ENCODE data around the gene SECTM1. TPM values are rescaled to one million over a fixed set of nuclear protein-coding genes. Genes with fewer than 3 reads are reported as not detected.
"Not testable (repeated sequence)": the region's sequence is repeated elsewhere in the genome, so short reads cannot be mapped to it uniquely, and the experiment has no call there.

SECTM1 gene
- total RNA-seq, 1 experiment from 2014 or later: 61.7 TPM

DNA sequence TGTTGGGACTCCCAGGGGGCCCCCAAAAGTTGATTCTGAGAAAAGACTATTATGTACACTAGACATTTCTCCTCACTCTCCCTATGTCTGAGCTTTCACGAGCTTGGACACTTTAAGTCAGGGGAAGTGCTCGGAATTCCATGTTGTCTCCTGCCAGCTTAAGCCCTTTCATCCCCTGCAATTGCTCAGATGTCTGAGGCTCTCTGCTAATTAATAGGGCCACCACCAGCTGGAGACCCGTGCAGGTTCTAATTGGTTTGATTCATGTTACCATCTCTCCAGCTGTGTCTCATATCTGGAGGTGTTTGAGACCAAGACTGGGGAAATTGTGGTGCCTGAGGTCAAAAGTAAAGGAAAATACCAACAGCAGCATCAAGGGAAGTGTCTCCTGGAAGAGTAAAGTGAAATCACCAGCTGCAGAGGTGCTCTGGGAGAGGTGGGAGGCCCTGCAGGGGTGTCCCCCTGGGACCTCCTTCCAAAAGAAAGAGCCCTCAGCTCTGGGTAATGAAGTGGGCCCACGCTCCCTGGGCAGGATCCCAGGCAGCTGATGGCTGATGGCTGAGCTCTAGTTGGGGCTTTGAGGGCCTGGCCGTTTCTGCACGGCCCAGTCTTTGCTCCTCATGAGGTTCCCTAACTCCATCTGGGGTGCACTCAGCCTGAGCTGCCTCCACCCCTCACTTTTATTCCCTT is 32.2 kb upstream of the SECTM1 start:
- H3K79me2 ChIP-seq (ENCODE audit: low read length): no peaks in the 10 kb centered on the region
- no peak overlapping the region for H3K27ac ChIP-seq (ENCODE audit: low read length)
- POLR2A ChIA-PET (ENCODE audit: unreplicated experiment): no interaction called here
- intact Hi-C loops (cut with micrococcal nuclease): no loop called here
- H3F3A ChIP-seq (ENCODE audit: low read length, unreplicated experiment): no peaks in the 10 kb centered on the region
- H3K9ac ChIP-seq (ENCODE audit: low read length): no peak overlapping the region
- no peak overlapping the region for H3K4me2 ChIP-seq (ENCODE audit: low read length)
- no peaks in the 10 kb centered on the region for H3K9me3 ChIP-seq (ENCODE audit: low read length)
- no peaks in the 10 kb centered on the region for H3K27me3 ChIP-seq (ENCODE audit: low read length)
- no peak overlapping the region for H2AFZ ChIP-seq (ENCODE audit: low read length)
- CTCF ChIA-PET: no interaction called here
- H3K4me1 ChIP-seq (ENCODE audit: insufficient read depth, low read length): peaks cover 4% of the 10 kb centered on the region; the same call in 1 of the 2 replicates
- TF ChIP-seq EZH2phosphoT487 (IDR thresholded peaks at IDR 0.05; ENCODE audit: borderline replicate concordance, low read length): no peak
- TF ChIP-seq, protein P1, sequence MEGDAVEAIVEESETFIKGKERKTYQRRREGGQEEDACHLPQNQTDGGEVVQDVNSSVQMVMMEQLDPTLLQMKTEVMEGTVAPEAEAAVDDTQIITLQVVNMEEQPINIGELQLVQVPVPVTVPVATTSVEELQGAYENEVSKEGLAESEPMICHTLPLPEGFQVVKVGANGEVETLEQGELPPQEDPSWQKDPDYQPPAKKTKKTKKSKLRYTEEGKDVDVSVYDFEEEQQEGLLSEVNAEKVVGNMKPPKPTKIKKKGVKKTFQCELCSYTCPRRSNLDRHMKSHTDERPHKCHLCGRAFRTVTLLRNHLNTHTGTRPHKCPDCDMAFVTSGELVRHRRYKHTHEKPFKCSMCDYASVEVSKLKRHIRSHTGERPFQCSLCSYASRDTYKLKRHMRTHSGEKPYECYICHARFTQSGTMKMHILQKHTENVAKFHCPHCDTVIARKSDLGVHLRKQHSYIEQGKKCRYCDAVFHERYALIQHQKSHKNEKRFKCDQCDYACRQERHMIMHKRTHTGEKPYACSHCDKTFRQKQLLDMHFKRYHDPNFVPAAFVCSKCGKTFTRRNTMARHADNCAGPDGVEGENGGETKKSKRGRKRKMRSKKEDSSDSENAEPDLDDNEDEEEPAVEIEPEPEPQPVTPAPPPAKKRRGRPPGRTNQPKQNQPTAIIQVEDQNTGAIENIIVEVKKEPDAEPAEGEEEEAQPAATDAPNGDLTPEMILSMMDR (conservative IDR thresholded peaks at IDR 0.05; ENCODE audit: low read depth, low read length): no peak
- TF ChIP-seq EZH2 (IDR thresholded peaks at IDR 0.05; ENCODE audit: low read length, unreplicated experiment): no peak
- no peaks in the 10 kb centered on the region for H3K36me3 ChIP-seq (ENCODE audit: low read depth, low read length)
- DNase-seq (no peak), ATAC-seq (no peak)
- H4K20me1 ChIP-seq (ENCODE audit: low read length): no peaks in the 10 kb centered on the region
- no peak overlapping the region for H3K4me3 ChIP-seq (ENCODE audit: low read length)
- BruUV-seq (replicated peaks): no TSS peak
- no peaks in the 10 kb centered on the region for H3K9me2 ChIP-seq (replicated peaks; ENCODE audit: low read length)

DNA sequence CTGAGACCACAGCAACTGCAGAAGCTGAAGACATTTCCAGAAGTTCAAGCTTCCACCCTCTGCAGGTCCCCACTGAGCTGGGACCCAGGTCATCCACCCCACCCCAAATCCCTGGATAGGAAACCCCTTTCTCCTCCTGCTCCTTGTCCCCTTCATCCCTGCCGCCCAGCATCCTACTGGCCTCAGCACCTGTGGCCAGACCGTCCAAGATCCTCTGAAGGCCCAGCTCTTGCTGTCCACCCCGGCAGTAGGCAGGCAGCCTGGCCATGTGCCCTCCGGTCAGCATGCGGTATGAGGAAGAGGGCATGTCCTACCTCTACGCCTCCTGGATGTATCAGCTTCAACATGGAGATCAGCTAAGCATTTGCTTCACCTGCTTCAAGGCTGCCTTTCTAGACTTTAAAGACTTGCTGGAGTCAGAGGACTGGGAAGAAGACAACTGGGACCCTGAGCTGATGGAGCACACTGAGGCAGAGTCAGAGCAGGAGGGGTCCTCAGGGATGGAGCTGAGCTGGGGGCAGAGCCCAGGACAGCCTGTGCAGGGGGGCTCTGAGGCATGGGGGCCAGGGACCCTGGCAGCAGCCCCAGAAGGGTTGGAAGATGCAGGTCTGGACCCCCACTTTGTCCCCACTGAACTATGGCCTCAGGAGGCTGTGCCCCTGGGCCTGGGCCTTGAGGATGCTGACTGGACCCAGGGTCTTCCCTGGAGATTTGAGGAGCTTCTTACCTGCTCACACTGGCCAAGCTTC is 28.5 kb upstream of the SECTM1 start:
- Histone ChIP-seq H3K27me3 (ENCODE audit: low read length) (no peaks in the 10 kb centered on the region), H3K36me3 (ENCODE audit: low read depth, low read length) (no peaks in the 10 kb centered on the region), H3K4me3 (ENCODE audit: low read length) (no peak overlapping the region), H3K4me1 (ENCODE audit: insufficient read depth, low read length) (no peaks in the 10 kb centered on the region), H3K79me2 (ENCODE audit: low read length) (no peaks in the 10 kb centered on the region), H2AFZ (ENCODE audit: low read length) (no peak overlapping the region), H4K20me1 (ENCODE audit: low read length) (no peaks in the 10 kb centered on the region), H3K4me2 (ENCODE audit: low read length) (no peak overlapping the region), H3K27ac (ENCODE audit: low read length) (no peak overlapping the region), H3K9ac (ENCODE audit: low read length) (no peak overlapping the region), H3F3A (ENCODE audit: low read length, unreplicated experiment) (no peaks in the 10 kb centered on the region), H3K9me3 (ENCODE audit: low read length) (no peaks in the 10 kb centered on the region), H3K9me2 (replicated peaks; ENCODE audit: low read length) (no peaks in the 10 kb centered on the region)
- intact Hi-C loops (cut with micrococcal nuclease): no loop called here
- CTCF ChIA-PET: no interaction called here
- ATAC-seq (no peak), DNase-seq (no peak)
- TF ChIP-seq, protein P1 (conservative IDR thresholded peaks at IDR 0.05; ENCODE audit: low read depth, low read length): no peak
- POLR2A ChIA-PET (ENCODE audit: unreplicated experiment): no interaction called here
- BruUV-seq (replicated peaks): no TSS peak

DNA sequence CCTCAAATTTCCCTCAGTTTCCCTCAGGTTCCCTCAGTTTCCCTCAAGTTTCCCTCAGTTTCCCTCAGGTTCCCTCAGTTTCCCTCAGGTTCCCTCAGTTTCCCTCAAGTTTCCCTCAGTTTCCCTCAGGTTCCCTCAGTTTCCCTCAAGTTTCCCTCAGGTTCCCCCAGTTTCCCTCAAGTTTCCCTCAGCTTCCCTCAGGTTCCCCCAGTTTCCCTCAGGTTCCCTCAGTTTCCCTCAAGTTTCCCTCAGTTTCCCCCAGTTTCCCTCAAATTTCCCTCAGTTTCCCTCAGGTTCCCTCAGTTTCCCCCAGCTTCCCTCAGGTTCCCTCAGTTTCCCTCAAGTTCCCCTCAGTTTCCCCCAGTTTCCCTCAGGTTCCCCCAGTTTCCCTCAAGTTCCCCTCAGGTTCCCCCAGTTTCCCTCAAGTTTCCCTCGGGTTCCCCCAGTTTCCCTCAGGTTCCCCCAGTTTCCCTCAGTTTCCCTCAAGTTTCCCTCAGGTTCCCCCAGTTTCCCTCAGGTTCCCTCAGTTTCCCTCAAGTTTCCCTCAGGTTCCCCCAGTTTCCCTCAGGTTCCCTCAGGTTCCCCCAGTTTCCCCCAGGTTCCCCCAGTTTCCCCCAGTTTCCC is 26.0 kb upstream of the SECTM1 start:
- H3K9me2 ChIP-seq (replicated peaks; ENCODE audit: low read length); CTCF ChIA-PET; H4K20me1 ChIP-seq (ENCODE audit: low read length); DNase-seq; H3F3A ChIP-seq (ENCODE audit: low read length, unreplicated experiment); ATAC-seq; H2AFZ ChIP-seq (ENCODE audit: low read length); POLR2A ChIA-PET (ENCODE audit: unreplicated experiment); H3K27ac ChIP-seq (ENCODE audit: low read length); H3K4me2 ChIP-seq (ENCODE audit: low read length); H3K79me2 ChIP-seq (ENCODE audit: low read length); H3K36me3 ChIP-seq (ENCODE audit: low read depth, low read length); H3K9ac ChIP-seq (ENCODE audit: low read length); H3K27me3 ChIP-seq (ENCODE audit: low read length); BruUV-seq (replicated peaks); H3K9me3 ChIP-seq (ENCODE audit: low read length); H3K4me3 ChIP-seq (ENCODE audit: low read length): not testable (repeated sequence)
- intact Hi-C loops (cut with micrococcal nuclease): loop anchor here (10.0 kb wide), 2 partner anchors 95 to 165 kb away; partner anchors contain the start of genes CYBC1 and NARF
- peaks cover 11% of the 10 kb centered on the region for H3K4me1 ChIP-seq (ENCODE audit: insufficient read depth, low read length)

Measured in PC-3 (cell line).